Kidney glomerular epithelial cell (primary cell): Measurements from ENCODE around the gene IDH2.
"Not testable (repeated sequence)": the region's sequence is repeated elsewhere in the genome, so short reads cannot be mapped to it uniquely, and the experiment has no call there.

Experiments
- DNase-seq: peaks from one replicate; lab custom pipeline; 2025; lab: John Stamatoyannopoulos, UW

Gene IDH2

DNA sequence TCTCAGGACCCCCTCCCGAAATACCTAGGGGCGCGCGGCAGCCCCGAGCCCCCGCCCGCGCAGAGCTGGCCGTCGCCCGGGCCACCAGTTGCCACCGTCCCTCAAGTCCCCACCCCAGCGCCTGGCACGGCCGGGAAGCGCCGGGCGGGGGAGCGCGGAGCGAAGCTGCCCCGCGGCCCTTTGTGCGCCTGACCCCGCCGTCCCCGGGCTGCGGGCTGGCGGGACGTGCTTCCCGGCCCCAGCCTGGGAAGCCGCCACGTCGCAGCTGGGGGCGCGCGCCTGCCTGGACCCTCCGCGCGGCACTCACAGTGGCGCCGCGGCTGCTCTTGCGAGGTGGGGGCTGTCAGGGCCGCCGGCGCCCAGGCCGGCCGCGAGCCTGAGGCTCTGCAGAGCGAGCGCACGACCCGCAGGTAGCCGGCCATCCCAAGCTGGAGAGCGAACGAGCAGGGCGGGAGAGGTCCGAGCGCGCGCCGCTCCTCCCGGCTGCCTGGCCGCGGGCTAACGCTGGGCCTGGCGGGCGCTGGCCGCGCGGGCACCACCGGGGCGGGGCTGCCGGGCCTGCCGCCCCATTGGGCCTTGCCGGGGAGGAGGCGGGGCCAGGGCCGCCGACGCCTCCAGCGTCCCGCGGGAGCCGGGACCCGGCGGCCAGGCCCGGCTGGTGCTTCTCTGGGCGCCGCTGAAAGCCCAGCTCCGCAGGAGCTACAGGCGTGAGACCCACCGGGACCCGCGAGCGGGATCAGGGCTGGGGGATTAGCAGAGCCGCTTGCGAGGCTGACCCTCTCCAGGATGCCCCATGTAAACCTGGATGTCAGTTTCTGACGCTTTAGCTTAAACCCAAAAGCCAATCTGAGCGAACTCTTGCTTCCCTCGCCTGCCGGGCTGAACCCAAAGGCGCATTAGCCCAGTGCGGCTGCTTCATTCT lies at the start of gene IDH2:
IDH2 (minus strand) TSS at position 500 of the 922 bp plus-strand sequence; CDS start at position 422, 78 bp downstream.
- DNase-seq = peak; percentile 72

DNA sequence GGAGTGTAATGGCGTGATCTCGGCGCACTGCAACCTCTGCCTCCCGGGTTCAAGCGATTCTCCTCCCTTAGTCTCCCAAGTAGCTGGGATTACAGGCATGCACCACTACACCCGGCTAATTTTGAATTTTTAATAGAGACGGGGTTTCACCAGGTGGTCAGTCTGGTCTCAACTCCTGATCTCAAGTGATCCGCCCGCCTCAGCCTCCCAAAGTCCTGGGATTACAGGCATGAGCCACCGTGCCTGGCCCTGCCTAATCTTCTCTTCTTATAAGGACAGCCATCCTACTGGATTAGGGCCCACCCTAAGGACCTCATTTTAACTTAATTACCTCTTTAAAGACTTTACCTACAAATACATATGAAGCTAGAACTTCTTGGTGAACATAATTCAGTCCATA lies 48.3 kb upstream of the IDH2 start:
- DNase-seq = not testable (repeated sequence)

DNA sequence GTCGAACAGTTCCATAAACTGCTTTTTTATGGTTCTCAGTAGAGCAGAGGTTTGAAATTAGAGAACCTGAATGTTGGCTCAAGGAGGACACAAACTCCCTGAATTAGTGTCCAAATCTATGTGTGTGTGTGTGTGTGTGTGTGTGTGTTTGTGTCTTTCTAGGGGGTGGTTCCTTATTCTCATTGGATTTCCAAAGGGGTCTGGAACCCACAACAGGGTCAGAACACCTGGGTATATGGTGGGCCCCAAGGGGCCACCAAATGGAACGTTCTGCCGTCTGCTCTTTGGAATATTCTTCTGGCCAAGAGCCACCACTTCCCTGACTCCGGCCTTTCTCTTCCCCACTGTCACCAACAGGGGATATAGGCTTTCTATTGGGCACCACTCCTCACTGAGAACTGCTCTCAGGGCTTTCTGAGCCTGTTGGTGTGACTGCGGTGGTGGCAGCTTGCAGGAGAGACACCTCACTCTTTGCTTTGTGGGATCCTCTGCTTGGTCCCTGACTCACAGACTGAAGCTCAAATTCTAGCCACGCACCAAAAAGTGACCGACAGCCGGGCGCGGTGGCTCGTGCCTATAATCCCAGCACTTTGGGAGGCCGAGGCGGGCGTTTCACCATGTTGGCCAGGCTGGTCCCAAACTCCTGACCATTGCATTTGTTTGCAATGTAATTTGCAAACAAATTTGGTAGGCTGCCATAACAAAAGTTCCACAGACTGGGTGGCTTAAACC lies 47.5 kb upstream of the IDH2 start:
- DNase-seq = no peak

DNA sequence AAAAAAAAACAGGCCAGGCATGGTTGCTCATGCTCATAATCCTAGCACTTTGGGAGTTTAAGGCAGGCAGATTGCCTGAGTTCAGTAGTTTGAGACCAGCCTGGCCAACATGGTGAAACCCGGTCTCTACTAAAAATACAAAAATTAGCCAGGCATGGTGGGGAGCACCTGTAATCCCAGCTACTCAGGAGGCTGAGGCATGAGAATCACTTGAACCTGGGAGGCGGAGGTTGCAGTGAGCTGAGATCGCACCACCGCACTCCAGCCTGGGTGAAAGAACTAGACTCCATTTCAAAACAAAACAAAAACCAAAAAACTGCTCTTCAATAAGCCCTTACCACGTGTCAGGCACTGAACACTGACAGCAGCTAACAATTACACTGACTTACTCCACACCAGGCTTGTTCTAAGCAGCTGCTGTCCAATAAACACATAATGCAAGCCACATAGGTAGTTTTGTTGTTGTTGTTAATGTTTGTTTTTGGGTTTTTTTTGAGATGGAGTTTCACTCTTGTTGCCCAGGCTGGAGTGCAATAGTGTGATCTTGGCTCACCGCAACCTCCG lies 44.0 kb upstream of the IDH2 start:
- DNase-seq = not testable (repeated sequence)

DNA sequence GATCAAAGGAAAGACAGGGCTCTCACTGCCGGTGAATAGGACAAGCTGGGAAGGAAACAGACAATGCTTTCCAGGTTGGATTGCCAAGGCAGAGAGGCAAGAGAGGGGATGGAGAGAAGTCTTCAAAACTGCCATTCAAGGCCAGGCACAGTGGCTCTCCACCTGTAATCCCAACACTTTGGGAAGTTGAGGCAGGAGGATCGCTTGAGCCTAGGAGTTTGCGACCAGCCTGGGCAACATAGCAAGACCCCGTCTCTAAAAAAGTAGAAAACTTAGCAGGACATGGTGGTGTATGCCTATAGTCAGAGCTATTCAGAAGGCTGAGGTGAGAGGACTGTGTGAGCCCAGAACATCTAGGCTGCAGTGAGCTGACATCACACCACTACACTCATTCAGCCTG lies 43.5 kb upstream of the IDH2 start:
- DNase-seq = no peak

GRCh38 chr15:90145259-90145658 lies 43.0 kb upstream of the IDH2 start:
- no peak for DNase-seq

DNA sequence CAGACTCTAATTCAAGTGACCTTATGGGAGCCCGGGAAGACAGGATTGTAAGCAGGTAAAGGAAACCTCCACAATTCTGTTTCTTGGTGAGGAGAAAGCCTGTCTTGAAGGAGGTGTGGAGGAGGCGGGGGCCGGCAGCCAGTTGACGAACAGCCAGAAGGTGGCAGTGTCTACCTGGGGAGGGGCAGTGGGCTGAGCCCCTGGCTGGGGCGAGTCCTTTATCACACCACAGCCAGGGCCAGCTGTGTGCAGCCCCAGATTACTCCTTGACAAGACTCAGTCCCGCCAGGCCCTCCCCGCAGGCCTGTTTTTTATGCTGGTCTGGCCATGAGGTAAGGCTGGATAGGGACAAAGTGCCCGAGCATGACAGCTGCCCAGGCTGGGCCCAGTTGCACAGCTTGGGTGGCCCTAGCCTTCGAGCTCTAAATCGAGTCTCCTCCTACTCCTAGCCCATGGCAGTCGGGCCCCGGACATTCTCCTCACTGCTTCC lies 40.9 kb upstream of the IDH2 start:
- no peak for DNase-seq

DNA sequence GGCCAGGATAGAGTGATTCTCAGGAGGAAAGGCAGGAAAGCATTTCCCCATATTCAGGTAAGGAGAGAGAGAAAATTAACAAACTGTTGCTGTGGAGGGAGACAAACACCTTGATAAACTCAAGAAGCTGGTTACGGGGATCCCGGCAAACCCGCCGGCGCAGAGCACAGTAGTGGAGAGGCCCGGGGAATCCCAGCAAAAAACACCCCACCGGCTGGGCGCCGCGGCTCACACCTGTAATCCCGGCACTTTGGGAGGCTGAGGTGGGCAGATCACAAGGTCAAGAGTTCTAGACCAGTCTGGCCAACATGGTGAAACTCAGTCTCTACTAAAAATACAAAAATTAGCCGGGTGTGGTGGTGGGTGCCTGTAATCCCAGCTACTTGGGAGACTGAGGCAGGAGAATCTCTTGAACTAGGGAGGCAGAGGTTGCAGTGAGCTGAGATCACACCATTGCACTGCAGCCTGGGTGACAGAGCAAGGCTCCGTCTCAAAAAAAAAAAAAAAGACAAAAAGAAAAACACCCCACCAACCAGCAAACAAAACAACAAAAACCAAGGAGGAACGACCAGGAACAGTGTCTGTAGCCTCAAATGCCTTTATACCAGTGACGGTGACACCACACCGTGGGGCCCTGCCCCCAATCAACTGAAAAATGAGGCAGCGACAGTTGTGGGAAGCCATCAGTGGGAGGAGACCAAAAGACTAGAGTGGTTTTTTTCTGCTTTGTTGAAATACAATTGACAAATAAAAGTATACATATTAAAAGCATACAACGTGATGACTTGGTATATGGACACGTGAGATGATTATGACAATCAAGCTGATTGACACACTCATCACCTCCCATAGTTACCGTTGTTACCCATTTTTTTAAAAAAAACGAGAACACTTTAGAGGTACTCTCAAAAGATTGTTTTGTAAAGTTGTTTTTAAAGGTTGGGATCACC lies 40.2 kb upstream of the IDH2 start:
- DNase-seq = no peak

- DNase-seq = peak; percentile 31
These were observed 39.4 kb upstream of the IDH2 start for GRCh38 chr15:90141646-90142045.

- DNase-seq = not testable (repeated sequence)
These were observed 37.3 kb upstream of the IDH2 start for GRCh38 chr15:90139549-90139948.

- peak; percentile 17 for DNase-seq
These were observed 36.0 kb upstream of the IDH2 start for GRCh38 chr15:90138071-90138833.

DNA sequence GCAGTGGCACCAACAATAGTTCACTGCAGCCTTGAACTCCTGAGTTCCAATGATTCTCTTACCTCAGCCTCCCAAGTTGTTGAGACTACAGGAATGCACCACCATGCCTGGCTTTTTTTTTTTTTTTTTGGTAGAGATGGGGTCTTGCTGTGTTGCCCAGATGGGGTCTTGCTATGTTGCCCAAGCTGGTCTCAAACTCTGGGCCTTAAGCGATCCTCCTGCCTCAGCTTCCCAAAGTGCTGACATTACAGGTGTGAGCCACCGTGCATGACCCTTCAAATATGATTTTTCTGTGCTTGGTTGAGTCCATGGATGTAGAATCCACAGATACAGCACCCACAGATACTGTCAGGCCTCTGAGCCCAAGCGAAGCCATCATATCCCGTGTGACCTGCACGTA lies 30.2 kb upstream of the IDH2 start:
- DNase-seq = no peak

DNA sequence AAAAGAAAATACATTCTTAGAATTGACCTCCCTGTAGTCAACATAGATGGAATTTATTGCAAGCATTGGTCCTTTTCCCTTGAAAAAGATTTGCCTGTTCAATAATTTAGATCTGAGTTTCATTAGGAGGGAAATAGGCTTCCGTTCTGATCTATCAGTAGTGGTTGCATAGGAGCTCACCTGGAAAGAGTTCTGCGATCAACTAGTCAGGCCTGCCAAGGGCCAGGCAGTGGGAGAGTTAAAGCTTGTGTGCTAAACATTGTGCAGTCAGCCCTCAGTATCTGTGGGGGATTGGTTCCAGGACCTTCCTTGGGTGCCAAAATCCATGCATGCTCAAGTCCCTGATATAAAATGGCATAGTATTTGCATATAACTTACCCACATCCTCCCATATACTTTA lies 29.6 kb upstream of the IDH2 start:
- no peak for DNase-seq

DNA sequence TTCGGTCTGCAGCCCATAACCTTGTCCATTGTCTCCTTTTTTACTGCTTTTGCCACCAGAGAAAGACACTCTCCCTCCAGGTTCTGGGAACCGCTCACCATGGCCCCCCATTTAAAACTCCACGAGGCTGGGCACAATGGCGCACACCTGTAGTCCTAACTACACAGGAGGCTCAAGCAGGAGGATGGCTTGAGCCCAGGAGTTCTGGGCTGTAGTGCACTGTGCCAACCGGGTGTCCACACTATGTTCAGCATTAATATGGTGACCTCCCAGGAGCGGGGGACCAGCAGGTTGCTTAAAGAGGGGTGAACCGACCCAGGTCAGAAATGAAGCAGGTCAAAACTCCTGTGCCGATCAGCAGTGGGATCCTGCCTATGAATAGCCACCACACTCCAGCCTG lies 28.0 kb upstream of the IDH2 start:
- no peak for DNase-seq

DNA sequence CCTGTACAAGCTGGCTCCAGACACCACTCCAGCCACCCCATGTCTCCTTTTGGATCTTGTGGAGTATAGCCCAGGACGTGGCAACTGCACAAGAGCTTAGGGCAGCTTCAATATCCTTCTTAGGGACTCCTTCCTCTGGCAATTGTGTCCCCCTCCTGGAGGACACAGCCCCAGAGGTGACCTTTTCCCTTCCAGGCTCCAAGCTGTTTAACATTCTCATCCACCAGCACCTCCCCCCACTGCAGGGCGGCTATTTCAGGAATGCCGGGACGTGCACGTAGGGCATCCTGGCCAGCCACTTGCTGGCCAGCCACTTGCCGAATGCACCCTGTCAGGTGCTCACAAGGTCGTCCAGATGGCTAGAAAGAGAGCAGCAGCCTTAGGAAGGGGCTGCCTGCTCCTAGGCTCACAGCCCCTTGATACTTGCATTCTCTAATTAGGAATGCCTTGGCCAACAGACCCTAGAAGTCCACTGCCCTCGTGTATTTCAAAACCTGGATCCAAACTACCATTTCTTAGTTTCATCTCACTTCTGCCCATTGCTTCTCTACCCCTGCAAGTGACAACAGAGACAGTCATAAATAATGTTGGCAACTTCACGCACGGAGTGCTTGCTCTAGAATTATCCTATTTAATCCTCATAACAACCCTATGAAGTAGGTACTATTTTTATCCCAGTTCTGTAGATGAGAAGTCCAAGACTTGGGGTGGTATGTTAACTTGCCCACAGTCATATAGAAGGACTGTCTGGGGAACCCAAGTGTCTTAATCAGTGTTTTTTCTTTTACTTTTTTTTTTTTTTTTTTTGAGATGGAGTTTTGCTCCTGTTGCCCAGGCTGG lies 24.5 kb upstream of the IDH2 start:
- no peak for DNase-seq

DNA sequence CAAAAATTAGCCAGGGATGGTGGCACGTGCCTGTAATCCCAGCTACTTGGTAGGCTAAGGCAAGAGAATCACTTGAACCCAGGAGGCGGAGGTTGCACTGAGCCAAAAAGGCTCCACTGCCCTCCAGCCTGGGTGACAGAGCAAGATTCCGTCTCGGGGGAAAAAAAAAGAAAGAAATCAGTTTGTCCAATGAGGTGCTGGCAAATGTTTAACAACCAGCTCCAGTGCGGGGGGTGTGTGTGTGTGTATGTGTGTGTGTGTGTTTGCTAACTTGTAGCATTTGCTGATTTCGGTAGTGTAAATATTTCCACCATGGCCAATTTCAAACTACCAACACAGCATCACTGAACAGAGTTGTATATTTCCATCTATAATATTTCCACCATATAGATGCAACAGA lies 23.8 kb upstream of the IDH2 start:
- DNase-seq = no peak

DNA sequence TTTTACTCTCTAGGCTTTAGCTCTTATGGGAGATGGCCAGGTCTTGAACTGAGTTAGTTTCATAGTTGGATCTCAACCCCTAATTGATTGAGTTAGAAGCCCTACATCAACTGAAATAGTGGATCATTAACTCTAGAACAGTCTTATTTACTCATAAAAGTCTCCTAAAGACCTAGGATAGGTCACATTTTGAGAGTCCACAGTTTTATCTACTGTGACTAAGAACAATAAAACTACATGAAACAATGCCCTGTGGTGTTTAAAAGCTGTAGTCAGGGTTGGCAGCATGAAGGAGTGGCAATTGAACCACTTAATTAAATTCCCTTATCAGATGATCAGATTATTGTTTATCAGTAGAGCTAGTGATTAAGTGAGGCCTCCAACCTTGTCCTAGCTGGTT lies 22.2 kb upstream of the IDH2 start:
- DNase-seq = no peak

- DNase-seq = no peak
These were observed 18.8 kb upstream of the IDH2 start for GRCh38 chr15:90121086-90121485.

DNA sequence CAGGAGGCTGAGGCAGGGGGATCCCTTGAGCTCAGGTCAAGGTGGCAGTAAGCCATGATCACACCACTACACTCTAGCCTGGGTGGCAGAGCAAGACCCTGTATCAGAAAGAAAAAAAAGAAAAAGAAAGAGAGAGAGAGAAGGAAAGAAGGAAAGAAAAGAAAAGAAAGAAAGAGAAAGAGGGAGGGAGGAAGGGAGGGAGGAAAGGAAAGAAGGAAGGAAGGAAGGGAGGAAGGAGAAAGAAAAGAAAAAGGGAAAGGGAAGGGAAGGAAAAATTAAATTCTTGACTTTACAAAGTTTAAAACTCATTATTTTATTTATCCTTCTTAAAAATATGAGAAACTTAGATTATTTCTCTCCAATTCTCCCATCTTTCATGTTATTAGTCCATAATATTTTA lies 17.1 kb upstream of the IDH2 start:
- DNase-seq = no peak

- no peak for DNase-seq
These were observed 13.5 kb upstream of the IDH2 start for GRCh38 chr15:90115783-90116182.
